ENCODE measurements around the gene DEPDC1B.
A peak's percentile ranks its signal among the peaks of the same experiment; 100 is the strongest.
"Not testable (repeated sequence)": the region's sequence is repeated elsewhere in the genome, so short reads cannot be mapped to it uniquely, and the experiment has no call there.

The DEPDC1B gene, protein sequence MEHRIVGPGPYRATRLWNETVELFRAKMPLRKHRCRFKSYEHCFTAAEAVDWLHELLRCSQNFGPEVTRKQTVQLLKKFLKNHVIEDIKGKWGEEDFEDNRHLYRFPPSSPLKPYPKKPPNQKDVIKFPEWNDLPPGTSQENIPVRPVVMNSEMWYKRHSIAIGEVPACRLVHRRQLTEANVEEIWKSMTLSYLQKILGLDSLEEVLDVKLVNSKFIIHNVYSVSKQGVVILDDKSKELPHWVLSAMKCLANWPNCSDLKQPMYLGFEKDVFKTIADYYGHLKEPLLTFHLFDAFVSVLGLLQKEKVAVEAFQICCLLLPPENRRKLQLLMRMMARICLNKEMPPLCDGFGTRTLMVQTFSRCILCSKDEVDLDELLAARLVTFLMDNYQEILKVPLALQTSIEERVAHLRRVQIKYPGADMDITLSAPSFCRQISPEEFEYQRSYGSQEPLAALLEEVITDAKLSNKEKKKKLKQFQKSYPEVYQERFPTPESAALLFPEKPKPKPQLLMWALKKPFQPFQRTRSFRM

DNA sequence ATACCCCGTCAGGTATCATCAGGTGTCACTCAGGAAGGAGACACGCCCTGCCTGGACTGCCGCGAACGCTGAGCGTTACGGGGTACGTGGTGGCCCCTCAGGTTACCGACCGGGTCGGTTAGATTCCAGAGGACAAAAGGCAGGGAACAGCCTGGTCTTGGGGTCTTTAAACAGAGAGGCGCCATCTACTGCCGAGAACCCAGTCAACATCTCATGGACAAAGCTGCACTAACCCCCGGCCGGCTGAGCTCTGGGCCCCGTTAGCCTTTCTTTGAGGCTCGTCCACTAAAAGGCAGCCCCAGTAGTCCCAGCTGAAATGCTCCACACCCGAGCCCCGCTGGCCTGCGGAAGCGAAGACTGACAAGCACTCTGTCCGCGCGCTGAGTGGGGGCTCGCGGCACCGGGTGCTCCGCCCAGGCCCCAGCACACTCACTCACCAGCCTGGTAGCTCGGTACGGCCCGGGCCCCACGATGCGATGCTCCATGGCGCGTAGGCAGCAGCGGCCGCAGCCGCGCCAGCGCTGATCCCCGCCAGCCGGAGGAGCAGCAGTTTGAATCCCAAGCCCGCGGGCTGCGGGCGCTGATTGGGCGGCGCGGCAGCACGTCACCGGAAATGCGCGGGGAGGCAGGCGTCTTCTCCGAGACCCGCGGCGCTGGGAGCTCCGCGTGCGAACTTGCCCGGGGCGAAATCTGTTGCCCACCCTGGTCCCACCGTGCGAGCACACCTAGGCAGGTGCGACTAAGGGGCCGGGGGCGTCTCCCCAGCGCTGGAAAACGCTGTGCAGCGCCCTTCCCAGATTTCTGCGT is at the start of gene DEPDC1B:
Gene DEPDC1B, minus strand, starts transcription at position 558 of the 807 bp plus-strand sequence. Its CDS starts 73 bp downstream, at position 485.
- DNase-seq (ENCODE audit: low read depth in 2 of 2), result peak; percentile 68 to 72

GRCh38 chr5:60744682-60745081 is 44.7 kb upstream of the DEPDC1B start:
- no peak for DNase-seq (ENCODE audit: low read depth in 2 of 2)

DNA sequence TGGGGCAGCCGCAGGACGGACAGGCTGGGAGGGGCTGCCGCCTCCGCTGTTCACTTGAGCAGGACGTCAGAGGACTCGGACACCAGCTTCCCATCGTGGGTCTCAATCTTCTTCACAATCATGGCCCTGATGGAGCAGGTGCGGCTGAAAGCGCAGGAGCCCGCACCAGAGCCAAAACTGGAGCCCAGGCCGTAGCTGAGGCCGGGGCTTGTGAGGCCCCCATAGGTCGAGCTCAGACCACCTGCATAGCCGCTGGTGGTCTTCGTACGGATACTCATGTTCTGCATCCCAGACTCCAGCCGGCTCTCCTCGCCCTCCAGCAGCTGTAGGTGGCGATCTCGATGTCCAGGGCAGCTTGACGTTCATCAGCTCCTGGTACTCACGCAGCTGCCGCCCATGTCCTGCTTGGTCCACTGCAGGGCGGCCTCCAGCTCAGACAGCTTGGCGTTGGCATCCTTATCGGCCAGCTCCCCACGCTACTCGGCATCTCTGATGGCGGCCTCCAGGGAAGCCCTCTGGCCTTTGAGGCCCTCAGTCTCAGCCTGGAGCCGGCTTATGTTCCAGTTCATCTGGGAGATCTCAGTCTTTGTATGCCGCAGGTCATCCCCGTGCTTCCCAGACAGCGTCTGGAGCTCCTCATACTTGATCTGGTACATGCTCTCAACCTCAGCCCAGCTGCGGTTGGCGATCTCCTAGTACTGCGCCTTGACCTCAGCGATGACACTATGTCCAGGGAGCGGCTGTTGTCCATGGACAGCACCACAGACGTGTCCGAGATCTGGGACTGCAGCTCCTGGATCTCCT is 43.7 kb upstream of the DEPDC1B start:
- no peak for DNase-seq (ENCODE audit: low read depth in 2 of 2)

- DNase-seq (ENCODE audit: low read depth in 2 of 2), result no peak
Observed at GRCh38 chr5:60740322-60740721, 40.4 kb upstream of the DEPDC1B start.

GRCh38 chr5:60738933-60739332 is 39.0 kb upstream of the DEPDC1B start:
- DNase-seq (ENCODE audit: low read depth in 2 of 2), result no peak

GRCh38 chr5:60738461-60738860 is 38.5 kb upstream of the DEPDC1B start:
- no peak for DNase-seq (ENCODE audit: low read depth in 2 of 2)

- not testable (repeated sequence) for DNase-seq (ENCODE audit: low read depth in 2 of 2)
Observed at GRCh38 chr5:60730858-60731257, 30.9 kb upstream of the DEPDC1B start.

DNA sequence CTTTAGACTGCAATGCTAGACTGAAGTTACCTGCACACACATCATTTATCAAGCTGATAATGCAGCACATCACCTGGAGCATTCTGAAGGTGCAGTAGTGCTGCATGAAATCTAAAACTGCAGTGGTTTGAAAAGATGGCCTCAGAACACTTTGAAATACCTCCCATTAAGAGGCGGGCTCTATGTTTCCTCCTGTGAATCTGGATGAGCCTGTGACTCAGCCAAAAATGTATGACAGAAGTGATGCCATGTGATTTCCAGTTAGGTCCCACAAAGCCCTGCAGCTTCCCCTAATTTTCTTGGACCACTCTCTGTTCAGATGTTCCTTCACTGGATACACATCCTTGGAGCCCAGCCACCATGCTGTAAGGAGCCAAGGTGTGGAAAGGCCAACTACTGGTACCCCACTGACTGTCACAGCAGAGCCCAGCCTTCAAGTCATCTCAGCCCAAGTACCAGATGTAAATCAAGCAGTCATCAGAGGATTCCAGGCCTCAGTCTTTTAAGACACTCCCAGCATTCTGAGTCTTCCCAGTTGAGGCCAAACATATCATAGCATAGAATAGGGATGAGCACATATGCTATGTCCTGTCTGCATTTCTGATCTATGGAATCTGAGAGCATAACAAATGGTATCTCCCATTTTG is 27.2 kb upstream of the DEPDC1B start:
- no peak for DNase-seq (ENCODE audit: low read depth in 2 of 2)

GRCh38 chr5:60724126-60724525 is 24.2 kb upstream of the DEPDC1B start:
- no peak for DNase-seq (ENCODE audit: low read depth in 2 of 2)

DNA sequence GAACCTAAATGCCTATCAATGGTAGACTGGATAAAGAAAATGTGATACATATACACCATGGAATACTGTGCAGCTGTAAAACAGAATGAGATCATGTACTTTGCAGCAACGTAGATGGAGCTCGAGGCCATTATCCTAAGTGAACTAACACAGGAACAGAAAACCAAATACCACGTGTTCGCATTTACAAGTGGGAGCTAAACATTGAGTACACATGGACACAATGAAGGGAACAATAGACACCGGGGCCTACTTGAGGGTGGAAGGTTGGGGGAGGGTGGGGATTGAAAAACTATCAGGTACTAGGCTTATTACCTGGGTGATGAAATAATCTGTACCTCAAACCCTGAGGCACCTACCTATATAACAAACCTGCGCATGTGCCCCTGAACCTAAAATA is 22.4 kb upstream of the DEPDC1B start:
- no peak for DNase-seq (ENCODE audit: low read depth in 2 of 2)

GRCh38 chr5:60719329-60719728 is 19.4 kb upstream of the DEPDC1B start:
- no peak for DNase-seq (ENCODE audit: low read depth in 2 of 2)

DNA sequence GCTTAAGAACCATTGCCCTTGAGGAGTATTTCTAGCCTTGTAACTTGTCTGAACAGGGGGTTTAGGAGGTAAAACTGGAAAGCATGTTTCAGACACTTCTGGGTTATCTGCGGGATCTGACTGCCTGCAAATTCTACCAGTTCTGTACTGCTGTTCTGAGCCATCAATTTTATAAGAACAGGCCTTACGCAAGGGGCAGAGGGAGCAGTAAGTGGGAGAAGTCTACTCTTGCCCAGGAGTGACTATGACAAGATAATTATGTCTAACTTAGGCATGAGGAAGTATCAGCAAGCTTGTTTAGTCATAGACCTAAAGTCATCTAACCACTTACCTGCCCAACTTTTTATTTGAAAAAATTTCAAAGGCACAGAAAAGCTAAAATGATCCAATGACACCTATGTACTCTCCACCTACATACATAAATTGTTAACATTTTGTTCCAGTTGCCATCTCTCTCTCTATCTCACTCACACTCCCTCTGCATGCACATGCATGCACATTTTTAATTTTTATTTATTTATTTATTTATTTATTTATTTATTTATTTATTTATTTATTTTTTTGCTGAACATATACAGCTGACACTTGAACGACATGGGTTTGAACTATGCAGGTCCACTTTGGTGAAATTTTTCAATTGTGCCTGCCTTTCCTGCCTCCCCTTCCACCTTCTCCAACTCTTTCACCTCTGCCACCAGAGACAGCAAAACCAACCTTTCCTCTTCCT is 18.4 kb upstream of the DEPDC1B start:
- DNase-seq (ENCODE audit: low read depth in 2 of 2), result no peak

GRCh38 chr5:60715201-60715928 is 15.4 kb upstream of the DEPDC1B start:
- not testable (repeated sequence) for DNase-seq (ENCODE audit: low read depth in 2 of 2)

DNA sequence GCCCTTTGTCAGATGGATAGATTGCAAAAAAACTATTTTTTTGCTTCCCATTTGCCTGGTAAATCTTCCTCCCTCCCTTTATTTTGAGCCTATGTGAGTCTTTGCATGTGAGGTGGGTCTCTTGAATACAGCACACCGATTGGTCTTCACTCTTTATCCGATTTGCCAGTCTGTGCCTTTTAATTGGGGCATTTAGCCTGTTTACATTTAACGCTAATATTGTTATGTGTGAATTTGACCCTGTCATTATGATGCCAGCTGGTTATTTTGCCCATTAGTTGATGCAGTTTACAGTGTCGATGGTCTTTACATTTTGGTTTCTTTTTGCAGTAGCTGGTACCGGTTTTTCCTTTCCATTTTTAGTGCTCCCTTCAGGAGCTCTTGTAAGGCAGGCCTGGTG is 13.0 kb upstream of the DEPDC1B start:
- DNase-seq (ENCODE audit: low read depth in 2 of 2), result no peak

- DNase-seq (ENCODE audit: low read depth in 2 of 2), result not testable (repeated sequence)
Observed at GRCh38 chr5:60711892-60712291, 11.9 kb upstream of the DEPDC1B start.

DNA sequence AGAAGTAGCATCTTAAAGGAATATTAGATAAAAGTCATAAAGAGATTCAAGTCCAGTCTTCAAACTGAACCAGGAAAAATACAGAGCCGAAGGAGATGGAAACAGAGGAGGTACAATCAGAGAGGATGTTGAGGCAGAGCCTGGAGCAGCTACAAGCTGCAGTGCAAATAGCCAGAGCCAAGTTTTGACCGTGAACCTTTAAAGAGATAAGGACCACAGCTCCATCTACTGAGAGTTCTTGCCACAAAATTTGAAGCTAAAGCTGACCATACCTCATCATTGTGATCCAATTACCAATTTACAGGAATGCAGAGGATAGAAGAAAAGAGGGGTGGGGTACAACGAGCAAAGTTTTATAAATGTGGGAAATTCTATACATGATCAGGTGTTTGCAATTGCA is 10.4 kb upstream of the DEPDC1B start:
- no peak for DNase-seq (ENCODE audit: low read depth in 2 of 2)

- no peak for DNase-seq (ENCODE audit: low read depth in 2 of 2)
Observed at GRCh38 chr5:60705144-60705543, 5.2 kb upstream of the DEPDC1B start.

GRCh38 chr5:60703944-60704343 is 4.0 kb upstream of the DEPDC1B start:
- DNase-seq (ENCODE audit: low read depth in 2 of 2), result no peak

- no peak for DNase-seq (ENCODE audit: low read depth in 2 of 2)
Observed at GRCh38 chr5:60701321-60701968, 1.5 kb upstream of the DEPDC1B start.

DNA sequence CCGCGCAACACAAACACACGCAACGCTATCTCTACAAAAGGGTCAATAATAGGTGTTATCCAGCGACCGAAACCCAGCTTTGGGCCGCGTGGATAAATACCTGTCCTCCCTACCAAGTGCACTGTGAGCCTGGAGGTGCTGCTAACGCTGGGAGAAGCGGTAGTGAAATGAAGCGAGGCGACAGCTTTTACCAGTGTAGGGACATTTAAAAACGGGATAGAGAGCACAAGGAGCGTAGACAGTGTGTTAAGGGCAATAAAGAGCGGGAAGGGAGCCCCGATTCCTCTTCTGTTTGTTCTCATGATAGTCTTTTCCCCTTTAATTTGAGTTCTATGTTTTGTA is 421 bp upstream of the DEPDC1B start:
- DNase-seq (ENCODE audit: low read depth in 2 of 2), result no peak

Data from activated CD8-positive, alpha-beta memory T cell treated with anti-CD3 and anti-CD28 coated beads for 4 hours (primary cell).